Chondrocyte (in vitro differentiated cells): ENCODE results near the gene GPS2. TPM values are rescaled to one million over a fixed set of nuclear protein-coding genes. Genes with fewer than 3 reads are reported as not detected.

Experiments used
- DNase-seq: peaks from one replicate; pipeline ENCODE4 v3.0.0; 2021; ENCODE audit warnings: mixed read lengths, low spot score
- H3K27ac Mint-ChIP-seq: one replicate; pipeline ENCODE4 v1.8.0; 2021; ENCODE audit warnings: mild to moderate bottlenecking, moderate library complexity, mixed read lengths; ENCODE audit not compliant: unreplicated experiment
- H3K27me3 Mint-ChIP-seq: 2 replicates; pipeline ENCODE4 v1.8.0; 2021; ENCODE audit warnings: low read depth, mixed read lengths
- H3K36me3 Mint-ChIP-seq: 2 replicates; pipeline ENCODE4 v1.8.0; 2021; ENCODE audit warnings: low read depth, mixed read lengths
- H3K4me1 Mint-ChIP-seq: 2 replicates; pipeline ENCODE4 v1.8.0; 2021; ENCODE audit warnings: low read depth, mild to moderate bottlenecking, mixed read lengths
- H3K4me3 Mint-ChIP-seq: one replicate; pipeline ENCODE4 v1.8.0; 2021; ENCODE audit warnings: mild to moderate bottlenecking, moderate library complexity, mixed read lengths; ENCODE audit not compliant: unreplicated experiment
- H3K9me3 Mint-ChIP-seq: 2 replicates; pipeline ENCODE4 v1.8.0; 2021; ENCODE audit warnings: low read depth, mixed read lengths
- CTCF ChIP-seq: fragments of 200-600 bp; sonication (generic); IDR thresholded peaks from 2 replicates; pipeline ENCODE4 v1.5.0; 2021; ENCODE audit warnings: antibody characterized with exemption, mild to moderate bottlenecking, moderate library complexity
- total RNA-seq: library from RNA; stranded (reverse); gene quantifications from 3 replicates; pipeline ENCODE4 v1.2.1, GENCODE V29; 2021

GPS2 gene
- total RNA-seq, 1 donor from 2014 or later: 43.9 TPM

GRCh38 chr17:7329997-7330637 is 15.0 kb upstream of the GPS2 start:
- Mint-ChIP-seq H3K4me1 (peaks cover 19% of the 10 kb centered on the region), H3K27ac (peak overlapping the region; percentile 85), H3K27me3 (no peaks in the 10 kb centered on the region), H3K9me3 (no peaks in the 10 kb centered on the region), H3K36me3 (no peaks in the 10 kb centered on the region), H3K4me3 (peak overlapping the region; percentile 95)
- DNase-seq: no peak
- no peak for TF ChIP-seq CTCF

GRCh38 chr17:7329374-7329996 is 14.3 kb upstream of the GPS2 start:
- H3K27me3 Mint-ChIP-seq: no peaks in the 10 kb centered on the region
- no peaks in the 10 kb centered on the region for H3K9me3 Mint-ChIP-seq
- H3K4me3 Mint-ChIP-seq: peak overlapping the region; percentile 95
- peak; percentile 99 for DNase-seq
- peak; percentile 40 for TF ChIP-seq CTCF
- H3K27ac Mint-ChIP-seq: peak overlapping the region; percentile 85
- H3K36me3 Mint-ChIP-seq: no peaks in the 10 kb centered on the region
- peaks cover 19% of the 10 kb centered on the region for H3K4me1 Mint-ChIP-seq

GRCh38 chr17:7328840-7329373 is 13.7 kb upstream of the GPS2 start, which contains the start of gene NEURL4:
NEURL4 (minus strand) TSS chr17:7329335; CDS start chr17:7329312, 23 bp downstream.
- peaks cover 19% of the 10 kb centered on the region for H3K4me1 Mint-ChIP-seq
- TF ChIP-seq CTCF: peak; percentile 47
- no peak for DNase-seq
- peak within 1 kb of the TSS; percentile 95 for H3K4me3 Mint-ChIP-seq
- H3K36me3 Mint-ChIP-seq: peaks cover 2% of the 10 kb centered on the region
- H3K27ac Mint-ChIP-seq: peak within 1 kb of the TSS; percentile 88
- H3K27me3 Mint-ChIP-seq: no peaks in the 10 kb centered on the region
- no peaks in the 10 kb centered on the region for H3K9me3 Mint-ChIP-seq

- no peak for DNase-seq
- Mint-ChIP-seq H3K36me3 (peaks cover 6% of the 10 kb centered on the region), H3K4me3 (peak overlapping the region; percentile 95), H3K9me3 (no peaks in the 10 kb centered on the region), H3K4me1 (peaks cover 19% of the 10 kb centered on the region), H3K27me3 (no peaks in the 10 kb centered on the region), H3K27ac (peak overlapping the region; percentile 63)
- TF ChIP-seq CTCF: no peak
Measured at GRCh38 chr17:7328009-7328408, 12.8 kb upstream of the GPS2 start.

- no peaks in the 10 kb centered on the region for H3K9me3 Mint-ChIP-seq
- DNase-seq: no peak
- H3K27me3 Mint-ChIP-seq: no peaks in the 10 kb centered on the region
- H3K4me1 Mint-ChIP-seq: peaks cover 19% of the 10 kb centered on the region
- H3K36me3 Mint-ChIP-seq: peaks cover 6% of the 10 kb centered on the region
- H3K27ac Mint-ChIP-seq: no peak overlapping the region
- TF ChIP-seq CTCF: no peak
- H3K4me3 Mint-ChIP-seq: no peak overlapping the region
Measured at GRCh38 chr17:7327501-7327900, 12.3 kb upstream of the GPS2 start.
